AG04449 (cell line): ENCODE measurements around the gene CERCAM.
A peak's percentile ranks its signal among the peaks of the same experiment; 100 is the strongest.
"Not testable (repeated sequence)": the region's sequence is repeated elsewhere in the genome, so short reads cannot be mapped to it uniquely, and the experiment has no call there.

Source experiments
- CTCF ChIA-PET: fragments of 350-600 bp; formaldehyde crosslinking; extraction: SDS; loops from one replicate; lab custom pipeline; 2021; ENCODE audit warnings: antibody characterized with exemption; lab: Yijun Ruan, JAX
- POLR2A ChIA-PET: fragments of 400-600, 350-600 bp; formaldehyde crosslinking; extraction: SDS; loops from one replicate; lab custom pipeline; 2020; ENCODE audit warnings: antibody characterized with exemption, inconsistent platforms; lab: Yijun Ruan, JAX
- DNase-seq: peaks from one replicate; pipeline ENCODE4 v3.0.0-alpha.2; 2010; ENCODE audit warnings: low read depth, low spot score
- H3K4me3 ChIP-seq: 2 replicates; pipeline ENCODE4 v1.5.1; 2011; ENCODE audit warnings: low read depth, mild to moderate bottlenecking, control low read depth, low read length
- TF ChIP-seq, protein P1 (sequence below): IDR thresholded peaks from one replicate; pipeline ENCODE4 v1.5.1; 2011; ENCODE audit warnings: mild to moderate bottlenecking, moderate library complexity, low read length, control low read depth, inconsistent platforms; ENCODE audit not compliant: insufficient read depth; ENCODE audit errors: missing control alignments

CERCAM gene

DNA sequence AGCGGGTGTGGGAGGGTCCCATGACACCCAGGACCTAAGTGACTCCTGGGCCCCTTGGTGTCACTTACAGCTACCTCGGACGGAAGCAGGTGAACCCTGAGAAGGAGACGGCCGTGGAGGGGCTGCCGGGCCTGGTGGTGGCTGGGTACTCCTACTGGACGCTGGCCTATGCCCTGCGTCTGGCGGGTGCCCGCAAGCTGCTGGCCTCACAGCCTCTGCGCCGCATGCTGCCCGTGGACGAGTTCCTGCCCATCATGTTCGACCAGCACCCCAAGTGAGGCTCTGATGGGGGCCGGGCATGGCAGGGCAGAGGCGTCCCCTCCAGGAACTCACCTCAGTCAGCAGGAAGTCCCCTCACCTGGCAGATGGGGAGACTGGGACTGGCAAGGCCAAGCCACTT, 13.7 kb downstream of the CERCAM start:
- POLR2A ChIA-PET, result interaction anchor here (0.6 kb wide), 1 partner anchor 8 kb away, joined by 3 read pairs; no protein-coding TSS in a partner anchor
- no peak for DNase-seq
- no peak overlapping the region for H3K4me3 ChIP-seq
- CTCF ChIA-PET, result interaction anchor here (1.2 to 3.0 kb wide), 2 partner anchors 14 to 28 kb away, joined by 3 to 12 read pairs; partner anchors contain the start of gene CERCAM
- TF ChIP-seq, protein P1, sequence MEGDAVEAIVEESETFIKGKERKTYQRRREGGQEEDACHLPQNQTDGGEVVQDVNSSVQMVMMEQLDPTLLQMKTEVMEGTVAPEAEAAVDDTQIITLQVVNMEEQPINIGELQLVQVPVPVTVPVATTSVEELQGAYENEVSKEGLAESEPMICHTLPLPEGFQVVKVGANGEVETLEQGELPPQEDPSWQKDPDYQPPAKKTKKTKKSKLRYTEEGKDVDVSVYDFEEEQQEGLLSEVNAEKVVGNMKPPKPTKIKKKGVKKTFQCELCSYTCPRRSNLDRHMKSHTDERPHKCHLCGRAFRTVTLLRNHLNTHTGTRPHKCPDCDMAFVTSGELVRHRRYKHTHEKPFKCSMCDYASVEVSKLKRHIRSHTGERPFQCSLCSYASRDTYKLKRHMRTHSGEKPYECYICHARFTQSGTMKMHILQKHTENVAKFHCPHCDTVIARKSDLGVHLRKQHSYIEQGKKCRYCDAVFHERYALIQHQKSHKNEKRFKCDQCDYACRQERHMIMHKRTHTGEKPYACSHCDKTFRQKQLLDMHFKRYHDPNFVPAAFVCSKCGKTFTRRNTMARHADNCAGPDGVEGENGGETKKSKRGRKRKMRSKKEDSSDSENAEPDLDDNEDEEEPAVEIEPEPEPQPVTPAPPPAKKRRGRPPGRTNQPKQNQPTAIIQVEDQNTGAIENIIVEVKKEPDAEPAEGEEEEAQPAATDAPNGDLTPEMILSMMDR, result no peak

DNA sequence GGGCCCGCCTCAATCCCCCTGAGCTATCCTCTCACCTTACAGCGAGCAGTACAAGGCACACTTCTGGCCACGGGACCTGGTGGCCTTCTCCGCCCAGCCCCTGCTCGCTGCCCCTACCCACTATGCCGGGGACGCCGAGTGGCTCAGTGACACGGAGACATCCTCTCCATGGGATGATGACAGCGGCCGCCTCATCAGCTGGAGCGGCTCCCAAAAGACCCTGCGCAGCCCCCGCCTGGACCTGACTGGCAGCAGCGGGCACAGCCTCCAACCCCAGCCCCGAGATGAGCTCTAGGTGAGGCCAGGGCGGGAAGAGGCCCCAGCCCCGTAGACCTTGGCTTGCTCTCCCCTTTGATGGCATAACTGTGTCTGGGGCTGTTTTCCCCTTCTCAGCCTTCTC, 15.0 kb downstream of the CERCAM start:
- ChIA-PET POLR2A (no interaction called here), CTCF (interaction anchor here (1.2 to 7.1 kb wide), 4 partner anchors 13 to 33 kb away, joined by 3 to 66 read pairs (median 4); no protein-coding TSS in a partner anchor)
- H3K4me3 ChIP-seq, result no peak overlapping the region
- TF ChIP-seq, protein P1, result no peak
- no peak for DNase-seq

DNA sequence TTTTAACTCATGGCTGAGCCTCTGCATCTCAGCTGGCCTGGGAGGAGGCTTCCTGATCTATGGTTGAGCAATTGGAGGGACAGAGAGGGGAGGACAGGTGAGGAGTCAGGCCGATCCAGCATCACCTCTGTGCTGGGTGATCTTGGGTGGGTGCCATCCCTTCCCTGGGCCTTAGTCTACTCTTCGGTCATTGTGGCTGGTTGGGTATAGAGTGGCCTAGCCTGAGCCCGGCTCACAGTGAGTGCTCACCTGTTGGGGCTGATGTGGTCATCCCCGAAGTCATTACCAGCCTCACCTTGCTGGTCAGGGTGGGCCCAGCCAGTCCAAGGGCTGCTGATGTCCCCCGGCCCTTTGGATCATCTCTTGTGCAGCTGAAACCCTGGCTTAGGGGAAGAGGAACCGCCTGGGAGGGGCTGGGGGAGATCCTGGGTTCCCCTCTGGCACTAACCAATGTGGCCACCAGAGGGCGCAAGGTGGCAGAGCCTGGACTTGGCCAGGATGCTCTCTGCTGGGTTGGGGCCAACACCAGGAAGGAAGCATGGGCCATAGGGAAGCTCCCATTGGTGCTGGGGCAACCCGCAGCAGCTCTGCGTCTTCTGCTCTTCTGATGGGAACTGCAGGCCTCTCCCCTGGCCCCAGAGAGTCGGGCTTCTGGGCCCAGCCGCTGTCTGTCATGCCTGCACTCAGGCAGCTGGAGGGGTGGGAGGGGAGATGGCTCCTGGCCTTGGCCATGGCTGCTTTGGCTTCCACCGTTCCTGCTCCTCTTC, 17.9 kb downstream of the CERCAM start:
- ChIA-PET CTCF (interaction anchor here (0.6 to 7.1 kb wide), 38 partner anchors 9 to 246 kb away, joined by 3 to 66 read pairs (median 4); partner anchors contain the start of genes CERCAM, GLE1, ODF2 and SPTAN1), POLR2A (interaction anchor here (0.7 to 1.1 kb wide), 3 partner anchors 9 to 114 kb away, joined by 3 to 4 read pairs (median 3); partner anchors contain the start of gene SPTAN1)
- TF ChIP-seq, protein P1, result peak; percentile 96
- DNase-seq, result no peak
- no peak overlapping the region for H3K4me3 ChIP-seq

DNA sequence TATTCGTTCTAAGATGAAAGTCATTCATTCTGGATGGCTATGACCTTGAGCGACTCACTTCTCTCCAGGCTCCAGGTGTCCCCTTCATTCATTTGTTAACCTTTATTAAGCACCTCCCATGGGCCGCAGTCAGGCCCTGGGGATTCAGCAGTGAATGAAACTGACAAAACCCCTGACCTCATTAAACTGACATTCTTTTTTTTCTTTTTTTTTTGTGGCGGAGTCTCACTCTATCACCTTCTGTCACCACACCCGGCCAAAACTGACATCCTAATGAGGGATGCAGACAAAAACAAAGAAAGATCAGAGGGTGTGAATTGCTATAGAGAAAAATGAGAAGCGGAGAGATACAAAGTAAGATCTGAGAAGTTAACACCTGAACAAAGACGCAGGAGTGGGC, 18.6 kb downstream of the CERCAM start:
- no peak overlapping the region for H3K4me3 ChIP-seq
- ChIA-PET POLR2A (interaction anchor here (0.6 to 0.8 kb wide), 2 partner anchors 113 to 258 kb away, joined by 3 read pairs; partner anchors contain the start of gene SPTAN1), CTCF (interaction anchor here (0.6 to 7.1 kb wide), 35 partner anchors 9 to 196 kb away, joined by 3 to 66 read pairs (median 4); partner anchors contain the start of genes CERCAM, GLE1, ODF2 and SPTAN1)
- TF ChIP-seq, protein P1, result no peak
- no peak for DNase-seq

DNA sequence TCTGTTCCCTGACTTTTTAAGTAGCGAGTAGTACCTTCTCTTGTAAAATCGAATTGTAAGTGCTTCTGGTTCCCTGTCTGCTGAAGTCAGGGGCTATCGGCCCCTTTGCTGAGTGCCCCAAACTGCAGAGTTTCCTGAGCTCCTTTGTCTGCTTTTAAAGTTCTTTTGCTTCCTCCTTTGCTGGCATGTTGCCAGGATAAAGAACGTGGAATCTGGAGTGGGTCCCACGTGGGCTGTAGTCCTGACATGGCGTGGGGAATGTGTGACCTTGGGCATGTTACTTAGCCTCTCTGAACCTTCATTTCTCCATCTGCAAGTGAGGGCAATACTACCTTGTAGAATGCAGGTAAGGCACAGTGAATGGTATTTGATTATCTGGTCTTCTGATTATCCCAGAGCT, 21.5 kb downstream of the CERCAM start:
- ChIA-PET POLR2A (interaction anchor here (1.2 kb wide), 1 partner anchor 17 kb away, joined by 3 read pairs; no protein-coding TSS in a partner anchor), CTCF (interaction anchor here (0.7 to 7.1 kb wide), 7 partner anchors 6 to 80 kb away, joined by 3 to 66 read pairs (median 5); no protein-coding TSS in a partner anchor)
- TF ChIP-seq, protein P1, result no peak
- no peak for DNase-seq
- H3K4me3 ChIP-seq, result no peak overlapping the region

DNA sequence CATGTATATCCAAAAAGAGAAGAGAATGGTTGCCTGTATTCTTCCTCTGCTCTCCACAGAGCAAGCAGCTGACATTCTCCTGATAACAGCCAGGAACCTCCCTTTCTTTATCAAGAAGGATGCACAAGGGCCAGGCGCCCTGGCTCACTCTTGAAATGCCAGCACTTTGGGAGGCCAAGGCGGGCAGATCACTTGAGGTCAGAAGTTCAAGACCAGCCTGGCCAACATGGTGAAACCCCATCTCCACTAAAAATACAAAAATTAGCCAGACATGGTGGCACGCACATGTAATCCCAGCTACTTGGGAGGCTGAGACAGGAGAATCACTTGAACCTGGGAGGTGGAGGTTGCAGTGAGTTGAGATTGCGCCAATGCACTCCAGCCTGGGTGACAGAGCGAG, 25.8 kb downstream of the CERCAM start:
- CTCF ChIA-PET, result interaction anchor here (1.1 to 6.5 kb wide), 3 partner anchors 8 to 84 kb away, joined by 3 to 66 read pairs (median 4); no protein-coding TSS in a partner anchor
- POLR2A ChIA-PET, result not testable (repeated sequence)

More for the DNA sequence above, 25.8 kb downstream of the CERCAM start:
- not testable (repeated sequence) for H3K4me3 ChIP-seq, DNase-seq
